ENCODE results near the gene SORBS2. TPM values are rescaled to one million over a fixed set of nuclear protein-coding genes. Genes with fewer than 3 reads are reported as not detected.

The SORBS2 gene
- polyA plus RNA-seq, 3 donors: 63.0 to 86.9 (median 86.2) TPM

- no peak for DNase-seq (ENCODE audit: extremely low read depth in 1 of 11, low read depth in 9 of 11, low spot score in 4 of 11)
These were observed 145.8 kb downstream of the SORBS2 start for GRCh38 chr4:185666156-185666555.

DNA sequence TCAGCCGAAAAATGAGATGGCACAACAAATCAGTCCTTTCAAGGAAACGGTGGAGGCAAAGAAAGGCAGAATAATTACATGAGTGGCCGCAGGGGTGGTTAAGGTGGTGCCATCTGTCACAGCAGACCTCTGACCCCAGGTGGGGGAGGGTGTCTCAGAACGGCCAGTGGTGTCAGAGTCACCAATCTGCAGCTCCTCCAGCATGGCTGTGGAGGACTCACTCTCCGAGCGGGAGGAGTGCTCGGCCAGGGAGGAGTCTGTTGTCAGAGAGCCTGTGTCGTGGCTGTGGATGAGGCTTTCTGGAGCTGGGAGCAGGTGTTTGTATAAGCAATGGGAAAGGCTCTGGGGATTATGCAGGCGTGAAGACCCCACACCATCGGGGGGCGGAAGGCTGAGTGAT is 146.3 kb downstream of the SORBS2 start:
- no peak for DNase-seq (ENCODE audit: extremely low read depth in 1 of 11, low read depth in 9 of 11, low spot score in 4 of 11)

- no peak for DNase-seq (ENCODE audit: extremely low read depth in 1 of 11, low read depth in 9 of 11, low spot score in 4 of 11)
These were observed 147.5 kb downstream of the SORBS2 start for GRCh38 chr4:185664481-185664880.

- DNase-seq (ENCODE audit: extremely low read depth in 1 of 11, low read depth in 9 of 11, low spot score in 4 of 11): no peak
These were observed 149.8 kb downstream of the SORBS2 start for GRCh38 chr4:185662030-185662778.

DNA sequence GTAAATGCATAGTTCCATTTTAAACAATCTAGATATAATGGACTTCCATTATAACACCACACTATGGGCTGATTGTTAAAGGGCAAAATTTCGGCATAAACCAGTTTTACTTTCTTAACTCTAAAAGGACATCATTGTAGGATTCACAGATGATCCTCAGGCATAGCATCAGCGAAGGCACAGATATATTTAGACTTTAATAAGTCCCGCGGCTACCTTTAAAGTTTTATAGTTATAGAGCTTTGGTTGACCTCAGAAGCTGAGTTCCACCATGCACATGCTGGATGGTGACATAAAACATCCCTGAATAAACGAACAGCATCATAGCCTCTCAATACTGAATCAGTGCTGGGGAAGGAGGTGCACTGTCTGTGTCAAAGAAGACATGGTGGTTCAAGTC is 151.7 kb downstream of the SORBS2 start:
- no peak for DNase-seq (ENCODE audit: extremely low read depth in 1 of 11, low read depth in 9 of 11, low spot score in 4 of 11)

DNA sequence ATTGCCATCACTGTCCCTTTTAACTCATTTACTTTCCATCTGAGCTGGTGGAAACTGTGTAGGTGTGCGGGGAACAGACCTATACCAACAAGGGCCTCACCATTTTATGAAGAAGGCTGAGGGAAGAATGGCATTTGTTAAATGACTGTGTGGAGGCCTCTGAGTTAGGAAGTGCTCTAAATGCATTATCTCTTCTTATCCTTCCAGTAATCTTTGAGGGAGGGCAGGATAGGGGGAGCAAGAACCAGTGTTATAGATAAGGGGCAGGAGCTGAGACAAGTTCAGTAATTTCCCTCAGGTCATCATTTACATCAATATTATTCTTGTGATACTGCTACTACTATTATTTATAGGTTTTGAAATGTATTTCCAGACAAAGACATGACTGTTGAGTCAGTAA is 154.3 kb downstream of the SORBS2 start:
- DNase-seq (ENCODE audit: extremely low read depth in 1 of 11, low read depth in 9 of 11, low spot score in 4 of 11): no peak

- no peak for DNase-seq (ENCODE audit: extremely low read depth in 1 of 11, low read depth in 9 of 11, low spot score in 4 of 11)
These were observed 154.8 kb downstream of the SORBS2 start for GRCh38 chr4:185657183-185657582.

GRCh38 chr4:185656467-185656931 is 155.5 kb downstream of the SORBS2 start:
- no peak for DNase-seq (ENCODE audit: extremely low read depth in 1 of 11, low read depth in 9 of 11, low spot score in 4 of 11)

- DNase-seq (ENCODE audit: extremely low read depth in 1 of 11, low read depth in 9 of 11, low spot score in 4 of 11): no peak
These were observed 156.9 kb downstream of the SORBS2 start for GRCh38 chr4:185654965-185655554.

- DNase-seq (ENCODE audit: extremely low read depth in 1 of 11, low read depth in 9 of 11, low spot score in 4 of 11): no peak
These were observed 157.7 kb downstream of the SORBS2 start for GRCh38 chr4:185654311-185654710.

GRCh38 chr4:185651851-185652250 is 160.1 kb downstream of the SORBS2 start:
- no peak for DNase-seq (ENCODE audit: extremely low read depth in 1 of 11, low read depth in 9 of 11, low spot score in 4 of 11)

DNA sequence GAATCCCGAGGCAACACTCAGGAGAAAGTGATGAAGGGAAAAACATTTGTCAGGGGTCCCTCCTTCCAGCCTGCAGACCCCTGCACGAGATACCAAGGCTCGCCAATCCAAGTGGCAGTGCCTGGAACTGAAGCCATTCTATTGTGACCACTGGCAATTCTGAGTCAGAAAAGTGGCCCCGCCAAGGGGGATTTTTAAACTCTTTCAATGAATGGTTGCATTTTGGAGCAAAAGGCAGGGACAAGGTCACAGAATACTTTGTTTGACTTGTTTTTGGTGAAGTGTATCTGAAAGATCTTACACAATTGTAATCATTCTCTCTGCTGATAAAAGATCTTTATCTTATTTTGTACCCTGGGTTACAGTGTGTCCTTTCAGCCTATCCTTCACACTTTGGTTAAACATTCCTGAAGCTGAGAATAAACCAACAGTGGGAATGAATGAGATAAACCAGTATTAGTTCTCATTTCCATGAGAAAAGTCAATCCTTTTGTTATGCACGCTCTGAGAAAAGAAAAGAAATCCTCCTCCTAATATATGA is 160.8 kb downstream of the SORBS2 start:
- no peak for DNase-seq (ENCODE audit: extremely low read depth in 1 of 11, low read depth in 9 of 11, low spot score in 4 of 11)

GRCh38 chr4:185648631-185649030 is 163.4 kb downstream of the SORBS2 start:
- DNase-seq (ENCODE audit: extremely low read depth in 1 of 11, low read depth in 9 of 11, low spot score in 4 of 11): no peak

GRCh38 chr4:185645403-185645802 is 166.6 kb downstream of the SORBS2 start:
- DNase-seq (ENCODE audit: extremely low read depth in 1 of 11, low read depth in 9 of 11, low spot score in 4 of 11): no peak

DNA sequence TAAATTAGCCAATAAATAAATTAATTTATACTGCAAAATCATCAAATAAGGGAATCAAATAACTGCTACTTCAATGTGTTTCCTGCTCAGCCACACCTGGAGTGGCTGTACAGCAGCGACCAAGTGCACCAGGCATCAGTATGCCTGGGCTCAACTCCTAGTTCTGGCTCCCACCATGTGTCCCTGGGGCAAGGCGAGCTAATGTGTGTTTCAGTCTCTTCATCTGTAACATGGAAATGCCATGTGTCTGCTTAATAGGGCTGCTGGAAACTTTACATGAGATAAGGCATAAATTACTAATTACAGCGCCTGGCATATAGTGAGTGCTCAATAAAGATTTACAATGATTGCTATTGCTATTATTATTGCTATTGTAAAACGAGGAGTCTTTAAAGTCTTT is 167.6 kb downstream of the SORBS2 start:
- DNase-seq (ENCODE audit: extremely low read depth in 1 of 11, low read depth in 9 of 11, low spot score in 4 of 11): no peak

DNA sequence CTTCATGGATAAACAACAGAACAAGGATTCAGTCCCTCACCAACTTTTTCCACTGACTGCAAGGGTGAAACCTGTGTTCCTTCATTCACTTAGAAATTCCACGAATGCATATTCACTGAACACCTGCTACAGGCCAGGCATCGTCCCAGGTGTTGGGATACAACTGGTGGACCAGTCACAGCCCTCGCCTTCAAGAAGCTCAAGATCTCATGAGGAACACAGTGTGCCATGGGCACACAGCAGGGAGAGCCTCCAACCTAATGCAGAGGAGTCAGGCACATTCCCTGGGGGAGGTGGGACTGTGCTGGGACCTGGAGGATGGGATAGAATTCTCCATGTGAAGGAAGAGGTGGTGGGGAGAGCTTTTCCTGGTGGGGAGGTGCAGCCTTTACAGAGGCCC is 169.1 kb downstream of the SORBS2 start:
- no peak for DNase-seq (ENCODE audit: extremely low read depth in 1 of 11, low read depth in 9 of 11, low spot score in 4 of 11)

GRCh38 chr4:185640811-185641675 is 171.0 kb downstream of the SORBS2 start:
- peak; percentile 18 to 77 (median 49) for DNase-seq (ENCODE audit: extremely low read depth in 1 of 11, low read depth in 9 of 11, low spot score in 4 of 11)

DNA sequence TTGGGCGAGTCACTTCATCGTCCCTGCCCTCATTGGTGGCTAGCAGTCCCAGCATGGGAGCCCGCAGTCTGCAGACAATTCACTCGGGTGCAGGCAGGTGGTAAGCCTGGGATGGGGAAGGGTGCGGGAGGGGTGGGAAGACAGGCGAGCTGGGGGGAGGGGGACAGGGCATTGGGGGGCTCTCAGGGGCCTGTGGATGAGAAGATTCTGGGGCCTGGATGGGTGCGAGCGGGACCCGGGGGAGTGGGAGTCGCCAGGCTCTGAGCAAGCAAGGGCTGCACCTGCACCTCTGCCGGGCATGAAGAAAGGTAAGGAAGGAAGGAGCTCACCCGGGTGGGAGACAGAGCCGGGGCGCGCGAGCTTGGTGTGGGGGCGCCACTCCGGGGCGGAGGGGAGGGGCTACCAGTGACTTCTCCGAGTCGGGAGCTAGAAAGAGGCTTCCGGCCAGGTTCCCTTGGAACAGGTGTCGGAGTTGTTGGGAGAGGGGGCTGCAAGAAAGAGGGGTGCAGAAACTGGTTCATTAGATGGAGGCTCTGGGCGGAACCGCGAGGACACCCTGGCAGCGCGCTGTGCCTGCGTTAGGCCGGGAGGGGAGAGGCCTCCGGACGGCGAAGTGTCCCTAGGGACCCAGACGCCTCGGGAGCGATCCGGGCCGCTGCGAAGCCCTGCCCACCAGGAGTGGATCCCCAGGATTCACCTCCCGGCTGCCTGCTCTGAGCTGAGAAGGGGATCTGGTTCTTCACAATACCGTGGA is 173.3 kb downstream of the SORBS2 start:
- no peak for DNase-seq (ENCODE audit: extremely low read depth in 1 of 11, low read depth in 9 of 11, low spot score in 4 of 11)

- no peak for DNase-seq (ENCODE audit: extremely low read depth in 1 of 11, low read depth in 9 of 11, low spot score in 4 of 11)
These were observed 173.9 kb downstream of the SORBS2 start for GRCh38 chr4:185638093-185638492.
